ENCODE results near the gene NRG2. TPM values are rescaled to one million over a fixed set of nuclear protein-coding genes. Genes with fewer than 3 reads are reported as not detected.
A peak's percentile ranks its signal among the peaks of the same experiment; 100 is the strongest.

The NRG2 gene
- total RNA-seq, 4 donors from 2014 or later, result 5.3 to 8.8 (median 7.5) TPM

- intact Hi-C loops (cut with DNase I; ENCODE audit: low total_unique reads), result no loop called here
These were observed 2.0 kb downstream of the NRG2 start for GRCh38 chr5:140041099-140041491.

DNA sequence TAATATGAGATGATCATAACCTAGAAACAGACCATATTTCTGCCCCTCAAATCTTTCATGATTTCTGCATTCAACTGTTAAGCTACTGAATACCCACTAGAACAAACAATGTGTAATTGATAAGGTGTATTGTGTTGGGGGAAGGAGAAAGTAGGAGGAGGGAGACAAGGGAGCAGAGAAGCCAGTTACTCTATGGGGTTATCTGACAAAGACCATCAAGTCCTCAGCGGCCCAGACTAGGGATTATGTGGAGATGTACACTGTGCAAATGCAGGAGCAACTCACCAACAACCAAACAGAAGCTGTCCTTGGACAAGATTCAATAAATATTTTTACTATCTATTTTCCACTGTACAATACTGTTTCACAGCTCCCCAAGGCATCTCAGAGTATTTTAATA, 2.7 kb downstream of the NRG2 start:
- 83% methylated on average over 1 of the region's 1 CpG for WGBS, 2 donors
- TF ChIP-seq POLR2A (IDR thresholded peaks at IDR 0.05), result no peak
- DNase-seq (ENCODE audit: low spot score in 2 of 2), result no peak
- intact Hi-C loops (cut with DNase I; ENCODE audit: low total_unique reads), result no loop called here
- no peak overlapping the region for H3K4me3 ChIP-seq (ENCODE audit: low read depth, poor library complexity, severe bottlenecking)

More at GRCh38 chr5:140041099-140041491, 2.0 kb downstream of the NRG2 start:
- no peak overlapping the region for H3K4me3 ChIP-seq (ENCODE audit: low read depth, poor library complexity, severe bottlenecking)
- TF ChIP-seq CTCF (IDR thresholded peaks at IDR 0.05) (no peak), POLR2A (IDR thresholded peaks at IDR 0.05) (no peak)
- DNase-seq (ENCODE audit: low spot score in 2 of 2), result no peak
- WGBS, 2 donors, result 59 to 60% methylated on average over 4 of the region's 4 CpGs

GRCh38 chr5:140039561-140039960, 3.5 kb downstream of the NRG2 start:
- TF ChIP-seq CTCF (IDR thresholded peaks at IDR 0.05), result no peak
- no peak for TF ChIP-seq POLR2A (IDR thresholded peaks at IDR 0.05)
- WGBS, 2 donors, result 60% methylated on average over 4 of the region's 4 CpGs
- DNase-seq (ENCODE audit: low spot score in 2 of 2), result peak in 1 of 2 donors; percentile 37
- no peak overlapping the region for H3K4me3 ChIP-seq (ENCODE audit: low read depth, poor library complexity, severe bottlenecking)
- intact Hi-C loops (cut with DNase I; ENCODE audit: low total_unique reads), result no loop called here

DNA sequence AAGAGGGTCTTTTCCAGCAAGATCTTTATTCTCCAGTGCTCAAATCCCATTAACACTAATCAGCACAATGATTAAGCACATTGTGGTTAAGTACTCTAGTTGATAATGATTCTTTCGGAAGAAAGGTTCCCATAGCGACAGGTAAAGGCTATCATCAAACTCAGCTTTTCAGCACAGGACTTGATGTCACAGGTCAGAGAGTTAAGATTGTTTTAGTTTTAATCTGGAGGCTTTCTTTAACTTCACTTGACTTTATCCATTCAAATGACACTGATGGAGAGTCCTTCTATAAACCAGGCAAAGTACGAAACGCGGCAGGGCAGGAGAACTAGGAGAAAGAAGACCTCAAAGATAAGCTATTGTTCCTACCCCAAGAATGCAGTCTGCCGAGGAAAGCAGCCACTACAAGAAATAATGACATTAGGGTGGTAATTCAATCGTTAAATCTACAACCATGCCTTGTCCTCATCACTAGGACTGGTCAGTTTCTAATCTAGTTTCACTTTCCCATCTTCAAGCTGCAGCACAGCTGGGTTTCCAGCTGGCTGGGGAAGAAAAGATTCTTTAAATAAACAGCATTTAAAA, 4.6 kb downstream of the NRG2 start:
- WGBS, 2 donors, result 28 to 29% methylated on average over 7 of the region's 7 CpGs
- TF ChIP-seq POLR2A (IDR thresholded peaks at IDR 0.05) (no peak), CTCF (IDR thresholded peaks at IDR 0.05) (no peak)
- no peak overlapping the region for H3K4me3 ChIP-seq (ENCODE audit: low read depth, poor library complexity, severe bottlenecking)
- intact Hi-C loops (cut with DNase I; ENCODE audit: low total_unique reads), result no loop called here
- no peak for DNase-seq (ENCODE audit: low spot score in 2 of 2)

GRCh38 chr5:140037012-140037411, 6.1 kb downstream of the NRG2 start:
- intact Hi-C loops (cut with DNase I; ENCODE audit: low total_unique reads), result no loop called here
- WGBS, 2 donors, result 80 to 92% methylated on average over 4 of the region's 4 CpGs
- H3K4me3 ChIP-seq (ENCODE audit: low read depth, poor library complexity, severe bottlenecking), result no peak overlapping the region
- TF ChIP-seq POLR2A (IDR thresholded peaks at IDR 0.05) (no peak), CTCF (IDR thresholded peaks at IDR 0.05) (no peak)
- no peak for DNase-seq (ENCODE audit: low spot score in 2 of 2)

- no peak for TF ChIP-seq POLR2A (IDR thresholded peaks at IDR 0.05)
- DNase-seq (ENCODE audit: low spot score in 2 of 2), result no peak
- WGBS, 2 donors, result 69 to 82% methylated on average over 2 of the region's 2 CpGs
- no peak overlapping the region for H3K4me3 ChIP-seq (ENCODE audit: low read depth, poor library complexity, severe bottlenecking)
- intact Hi-C loops (cut with DNase I; ENCODE audit: low total_unique reads), result no loop called here
These were observed 7.2 kb downstream of the NRG2 start for GRCh38 chr5:140035881-140036280.
